Measurements from ENCODE around the gene ALPG. TPM values are rescaled to one million over a fixed set of nuclear protein-coding genes. Genes with fewer than 3 reads are reported as not detected.

ALPG gene
- total RNA-seq, 4 donors from 2014 or later, result not detected

DNA sequence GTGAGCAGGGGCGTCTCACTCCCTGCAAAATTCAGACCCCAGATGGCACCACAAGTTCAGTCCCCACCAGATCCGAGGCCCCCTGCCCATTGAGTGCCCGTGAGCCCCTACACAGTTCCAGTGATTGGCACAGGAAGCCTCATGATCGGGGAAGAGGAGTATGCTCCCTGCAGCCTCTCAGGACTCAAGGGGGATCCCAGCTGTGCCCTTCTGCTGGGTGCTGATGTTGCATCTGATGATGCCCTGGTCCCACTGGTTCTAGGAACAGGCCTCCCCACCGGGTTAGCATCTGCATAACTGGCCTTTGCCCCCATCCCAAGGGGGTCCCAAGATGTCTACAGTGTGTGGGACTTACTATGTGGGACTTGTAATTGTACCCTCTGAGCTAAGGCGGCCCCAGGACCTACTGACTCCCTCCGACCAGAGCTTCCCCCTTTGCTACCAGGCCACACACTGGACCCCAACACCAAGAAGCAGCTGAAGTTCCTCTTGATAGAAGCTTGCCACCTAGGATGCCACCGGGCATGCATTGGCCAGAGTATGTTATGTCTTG, 8.6 kb downstream of the ALPG start:
- no peak overlapping the region for H3K27ac ChIP-seq
- no peaks in the 10 kb centered on the region for H3K36me3 ChIP-seq
- peaks cover 0 to 23% of the 10 kb centered on the region in 2 donors for H3K27me3 ChIP-seq
- H3K4me1 ChIP-seq, result peaks cover 0 to 17% (median 0%) of the 10 kb centered on the region in 4 donors
- H3K9me3 ChIP-seq, result no peaks in the 10 kb centered on the region
- DNase-seq, result no peak
- no peak overlapping the region for H3K4me3 ChIP-seq
- TF ChIP-seq CTCF (IDR thresholded peaks at IDR 0.05) (no peak), POLR2A (IDR thresholded peaks at IDR 0.05) (no peak)

DNA sequence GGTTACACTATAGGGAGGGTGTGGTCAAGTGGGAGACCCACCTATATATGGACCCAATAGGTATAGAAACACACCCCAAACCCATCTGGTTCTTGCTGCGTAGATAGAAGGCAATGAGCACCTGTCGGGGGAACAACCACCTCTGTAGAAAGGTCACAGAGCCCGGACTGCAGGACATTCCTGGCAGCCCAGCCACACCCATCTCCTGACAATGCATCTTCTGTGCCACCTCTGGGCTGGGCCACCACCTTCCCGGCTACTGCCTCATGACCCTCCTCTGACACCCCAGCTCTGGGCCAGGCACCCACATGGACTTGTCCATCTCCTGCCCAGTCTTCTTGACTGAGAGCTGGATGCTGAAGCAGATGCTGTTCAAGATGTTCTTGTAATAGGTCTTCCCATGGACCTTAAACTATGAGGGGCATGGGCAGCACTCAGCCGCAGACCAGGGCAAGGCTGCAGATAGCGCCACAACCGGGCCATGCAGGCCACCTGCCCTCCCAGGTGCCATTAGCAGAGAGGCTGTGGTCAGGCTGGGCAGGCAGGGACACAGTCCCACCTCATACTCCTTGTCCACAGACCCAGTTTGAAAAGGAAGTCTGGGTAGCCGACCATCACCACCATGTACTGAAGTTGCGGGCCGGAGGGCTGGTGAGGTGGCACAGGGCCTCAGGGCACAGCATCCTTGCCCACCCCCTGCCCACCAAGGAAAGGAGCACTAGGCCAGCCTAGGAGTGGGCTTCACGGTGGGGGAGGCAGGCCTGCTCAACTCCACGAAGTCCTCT, 9.3 kb downstream of the ALPG start:
- Histone ChIP-seq H3K36me3 (no peaks in the 10 kb centered on the region), H3K27me3 (peaks cover 0 to 28% of the 10 kb centered on the region in 2 donors), H3K4me1 (peaks cover 0 to 24% (median 1%) of the 10 kb centered on the region in 4 donors), H3K27ac (no peak overlapping the region), H3K4me3 (no peak overlapping the region), H3K9me3 (no peaks in the 10 kb centered on the region)
- TF ChIP-seq CTCF (IDR thresholded peaks at IDR 0.05), result no peak
- no peak for TF ChIP-seq POLR2A (IDR thresholded peaks at IDR 0.05)
- no peak for DNase-seq

DNA sequence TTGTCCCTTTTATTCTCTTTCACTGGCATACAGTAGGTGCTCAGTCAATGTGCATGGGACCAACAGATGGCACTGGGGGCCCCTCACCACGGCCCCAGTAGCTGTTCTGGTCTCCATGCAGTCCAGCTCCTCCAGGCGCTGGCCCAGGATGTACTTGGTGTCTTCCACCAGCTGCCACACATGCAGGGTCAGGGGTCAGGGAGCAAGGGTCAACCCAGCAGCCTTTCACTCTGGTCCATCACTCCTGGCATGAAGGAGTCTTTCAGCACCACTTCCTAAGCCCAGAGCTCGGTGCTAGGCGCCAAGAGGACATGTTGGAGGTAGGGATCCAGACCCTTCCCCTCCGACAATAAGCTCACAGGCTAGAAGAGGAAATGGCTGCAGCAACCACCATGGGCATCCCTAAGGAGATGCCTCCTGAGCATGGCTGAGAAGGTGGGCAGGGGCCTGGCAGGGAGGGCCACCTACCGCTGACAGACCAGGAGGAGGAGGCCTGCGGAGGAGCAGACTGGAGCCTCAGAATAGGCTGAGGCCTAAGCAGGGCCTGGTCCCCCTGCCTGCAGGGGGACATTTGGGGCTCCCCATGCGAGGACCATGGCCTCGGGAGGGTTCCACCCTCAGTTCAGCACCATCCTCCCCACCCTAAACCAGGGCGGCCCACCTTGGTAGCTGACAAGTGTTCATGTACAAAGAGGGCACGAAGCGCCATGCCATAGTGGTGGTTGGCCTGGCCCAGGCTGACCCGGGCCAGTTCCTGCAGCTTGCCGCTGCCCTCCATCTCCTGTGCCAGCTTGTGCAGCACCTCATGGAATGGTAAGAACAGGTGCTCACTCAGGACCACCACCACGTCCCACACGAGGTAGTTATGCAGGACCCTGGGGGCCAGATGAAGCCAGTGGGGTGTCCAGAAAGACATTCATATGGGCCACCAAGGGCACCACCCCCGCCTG, 10.2 kb downstream of the ALPG start:
- TF ChIP-seq POLR2A (IDR thresholded peaks at IDR 0.05), result no peak
- TF ChIP-seq CTCF (IDR thresholded peaks at IDR 0.05), result no peak
- peaks cover 0 to 35% of the 10 kb centered on the region in 2 donors for H3K27me3 ChIP-seq
- DNase-seq, result no peak
- no peaks in the 10 kb centered on the region for H3K36me3 ChIP-seq
- H3K9me3 ChIP-seq, result no peaks in the 10 kb centered on the region
- H3K4me1 ChIP-seq, result peaks cover 0 to 25% (median 1%) of the 10 kb centered on the region in 4 donors
- no peak overlapping the region for H3K27ac ChIP-seq
- H3K4me3 ChIP-seq, result no peak overlapping the region

GRCh38 chr2:232417489-232417888, 10.8 kb downstream of the ALPG start:
- TF ChIP-seq POLR2A (IDR thresholded peaks at IDR 0.05) (no peak), CTCF (IDR thresholded peaks at IDR 0.05) (no peak)
- Histone ChIP-seq H3K4me1 (peaks cover 0 to 25% (median 1%) of the 10 kb centered on the region in 4 donors), H3K27ac (no peak overlapping the region), H3K36me3 (no peaks in the 10 kb centered on the region), H3K27me3 (peaks cover 0 to 35% of the 10 kb centered on the region in 2 donors), H3K9me3 (peaks cover 0 to 2% (median 0%) of the 10 kb centered on the region in 4 donors), H3K4me3 (no peak overlapping the region)
- no peak for DNase-seq

GRCh38 chr2:232418056-232418455, 11.4 kb downstream of the ALPG start:
- H3K27me3 ChIP-seq, result peaks cover 0 to 35% of the 10 kb centered on the region in 2 donors
- H3K4me1 ChIP-seq, result peaks cover 0 to 25% (median 1%) of the 10 kb centered on the region in 4 donors

More at GRCh38 chr2:232418056-232418455, 11.4 kb downstream of the ALPG start:
- no peak overlapping the region for H3K27ac ChIP-seq
- H3K36me3 ChIP-seq, result no peaks in the 10 kb centered on the region
- H3K9me3 ChIP-seq, result peaks cover 0 to 2% (median 0%) of the 10 kb centered on the region in 4 donors
- DNase-seq, result no peak
- H3K4me3 ChIP-seq, result no peak overlapping the region
- TF ChIP-seq CTCF (IDR thresholded peaks at IDR 0.05), result no peak
- TF ChIP-seq POLR2A (IDR thresholded peaks at IDR 0.05), result no peak
